Raji (cell line): ENCODE results near the gene DPPA3.

ENCODE experiments used
- POLR2A ChIP-seq: IDR thresholded peaks from 2 replicates; pipeline ENCODE4 v1.6.1; 2011; ENCODE audit warnings: low read depth, low read length, control low read depth; ENCODE audit not compliant: insufficient read depth

Gene DPPA3

DNA sequence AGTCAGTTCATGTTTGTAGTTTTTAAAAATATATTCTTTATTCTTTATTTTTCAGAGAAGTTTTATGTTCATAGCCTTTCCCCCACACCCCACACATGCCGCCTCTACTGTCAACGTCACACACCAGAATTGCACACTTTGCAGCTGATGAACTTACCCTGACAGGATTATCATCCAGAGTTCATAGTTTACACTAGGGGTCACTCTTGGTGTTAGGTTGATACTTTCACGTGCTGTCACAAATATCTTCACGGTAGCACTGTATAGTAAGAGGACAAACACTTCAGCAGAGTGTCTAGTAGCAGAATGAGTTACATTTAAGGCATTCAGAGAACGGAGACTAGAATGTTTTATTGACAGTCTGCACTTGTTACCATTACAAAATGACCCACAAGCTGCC, 5.1 kb downstream of the DPPA3 start:
- TF ChIP-seq POLR2A, result no peak

DNA sequence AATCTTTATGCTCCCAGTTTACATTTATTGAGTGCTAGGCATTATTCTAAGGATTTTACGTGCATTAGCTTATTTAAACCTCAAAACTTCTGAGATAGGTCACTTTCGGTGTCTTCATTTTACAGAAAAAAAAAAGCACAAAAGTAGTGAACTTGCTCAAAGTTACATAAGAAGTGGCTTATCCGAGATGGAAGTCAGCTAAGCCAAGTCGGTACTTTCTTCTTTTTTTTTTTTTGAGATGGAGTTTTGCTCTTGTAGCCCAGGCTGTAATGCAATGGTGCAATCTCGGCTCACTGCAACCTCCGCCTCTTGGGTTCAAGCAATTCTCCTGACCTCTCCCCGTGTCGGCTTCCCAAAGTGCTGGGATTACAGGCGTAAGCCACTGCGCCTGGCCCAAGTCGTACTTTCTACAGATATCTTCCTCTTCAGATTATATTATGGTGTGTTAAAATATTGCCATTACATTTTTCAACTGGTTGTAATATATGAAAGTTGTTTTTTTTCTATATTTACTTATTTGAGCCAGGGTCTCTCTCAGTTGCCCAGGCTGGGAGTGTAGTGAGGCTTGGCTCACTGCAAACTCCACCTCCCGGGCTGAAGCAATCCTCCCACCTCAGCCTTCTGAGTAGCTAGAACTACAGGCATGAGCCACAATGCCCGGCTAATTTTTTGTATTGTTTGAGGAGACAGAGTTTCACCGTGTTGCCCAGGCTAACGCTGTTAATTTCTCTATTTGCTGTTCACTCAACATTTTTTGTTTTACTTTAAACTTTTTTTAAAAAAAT, 8.9 kb downstream of the DPPA3 start:
- TF ChIP-seq POLR2A, result no peak

DNA sequence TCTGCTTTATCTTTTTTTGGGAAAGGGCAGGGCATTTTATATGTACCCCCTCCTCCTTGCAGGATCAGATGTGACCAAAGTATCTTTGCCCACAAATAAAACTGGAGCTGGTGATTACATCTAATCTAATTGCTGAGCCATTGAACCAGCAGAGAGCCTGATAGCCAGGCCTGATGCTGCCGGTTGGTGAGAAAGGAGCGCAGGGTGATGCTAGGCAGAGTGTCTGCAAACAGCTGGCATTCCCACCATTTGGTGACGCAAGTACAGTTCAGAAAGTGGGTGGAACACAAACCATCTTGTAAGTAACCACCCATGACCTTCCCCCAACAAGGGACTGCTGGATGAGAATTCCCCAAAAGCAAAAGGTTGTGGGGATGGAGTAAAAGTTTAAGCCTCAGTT, 12.7 kb downstream of the DPPA3 start:
- TF ChIP-seq POLR2A, result no peak

DNA sequence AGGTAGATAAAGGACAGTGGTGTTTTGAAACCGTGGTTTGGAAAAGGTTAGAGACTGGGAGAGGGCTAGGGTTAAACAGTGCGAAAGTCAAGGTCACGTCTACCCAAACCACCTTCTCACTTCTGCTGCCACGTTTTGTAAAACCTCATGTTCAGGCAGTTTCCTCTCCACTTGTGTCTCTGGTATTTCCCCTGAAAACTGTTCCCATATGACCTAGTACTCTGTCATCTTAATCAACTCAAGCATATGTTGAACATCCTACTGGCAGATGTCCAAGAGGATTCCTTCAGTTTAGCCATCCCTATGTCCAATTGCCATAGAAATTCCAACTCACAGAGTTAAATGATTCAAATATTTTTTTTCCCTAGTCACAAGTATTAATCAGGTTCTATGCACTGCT, 18.5 kb downstream of the DPPA3 start:
- TF ChIP-seq POLR2A, result no peak

DNA sequence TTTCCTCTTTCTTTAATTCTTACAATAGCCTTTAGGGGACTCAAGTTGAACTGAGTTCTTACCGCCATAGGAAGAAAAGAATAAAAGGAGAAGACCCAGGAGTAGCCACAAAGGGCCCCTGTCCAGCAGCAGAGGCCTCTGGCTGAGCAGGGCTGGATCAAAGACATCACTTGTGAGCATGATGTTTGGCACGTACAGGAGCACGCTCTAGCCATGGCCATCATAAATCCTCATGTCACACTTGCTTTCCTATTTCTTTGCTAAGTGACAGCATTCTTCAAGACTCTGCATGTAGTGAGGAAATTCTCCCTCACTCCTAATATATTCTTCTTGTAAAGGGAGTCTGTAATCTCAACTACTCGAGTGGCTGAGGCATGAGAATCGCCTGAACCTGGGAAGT, 20.3 kb downstream of the DPPA3 start:
- no peak for TF ChIP-seq POLR2A

DNA sequence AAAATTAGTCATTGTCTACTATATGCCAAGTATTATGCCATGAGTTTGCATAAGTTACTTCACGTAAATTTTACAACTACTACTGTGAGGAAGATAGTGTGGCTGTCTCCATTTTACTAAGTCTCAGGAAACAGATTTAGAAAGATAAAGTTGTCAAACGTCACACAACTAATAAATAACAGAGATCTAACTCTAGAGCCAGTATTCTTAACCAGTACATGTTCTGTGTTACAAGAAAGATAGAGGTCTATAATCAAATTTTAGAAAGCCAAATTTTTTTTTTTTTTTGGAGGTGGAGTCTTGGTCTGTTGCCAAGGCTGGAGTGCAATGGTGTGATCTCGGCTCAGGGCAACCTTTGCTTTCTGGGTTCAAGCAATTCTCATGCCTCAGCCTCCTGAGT, 21.8 kb downstream of the DPPA3 start:
- TF ChIP-seq POLR2A, result no peak

DNA sequence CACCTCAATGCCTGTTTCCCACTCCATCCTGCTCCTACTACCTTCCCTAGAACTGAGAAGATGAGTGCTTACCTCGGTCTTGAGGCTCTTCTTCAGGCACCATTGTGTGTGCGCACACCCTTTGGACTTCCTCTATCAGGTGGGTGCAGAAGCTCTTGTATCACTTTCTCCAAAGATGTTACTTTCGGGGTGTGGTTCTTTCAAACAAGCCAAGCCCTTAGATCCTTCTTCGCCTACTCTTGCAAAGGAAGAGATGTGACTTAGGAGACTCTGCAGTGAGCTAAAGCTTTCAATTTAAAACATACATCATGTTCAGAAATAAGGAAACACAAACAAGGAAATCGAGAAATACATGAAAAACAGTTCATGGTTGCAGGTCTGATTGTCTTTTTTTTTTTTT, 36.0 kb downstream of the DPPA3 start, which contains the start of gene CLEC4C:
Gene CLEC4C, minus strand, starts transcription at position 130 of the 400 bp plus-strand sequence. Its CDS starts 27 bp downstream, at position 103.
- TF ChIP-seq POLR2A, result no peak

DNA sequence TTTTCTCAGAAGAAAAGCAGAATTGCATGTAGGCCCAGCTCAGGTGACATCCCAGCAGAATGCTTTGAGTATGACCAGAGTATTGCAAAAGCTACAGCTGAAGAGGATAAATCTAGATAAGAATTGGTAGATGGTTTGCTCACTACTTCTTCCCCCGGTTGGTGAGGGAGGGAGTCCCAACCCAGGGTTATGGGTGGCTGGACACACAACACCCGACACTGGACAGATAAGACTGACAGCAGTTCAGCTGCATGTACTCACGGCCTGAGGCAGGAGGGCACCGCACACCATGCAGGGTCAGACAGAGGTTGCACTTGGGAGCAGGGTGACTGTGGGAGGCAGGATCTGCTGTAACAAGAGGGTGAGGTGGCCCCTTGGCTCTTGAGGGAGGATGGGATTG, 37.6 kb downstream of the DPPA3 start:
- TF ChIP-seq POLR2A, result no peak

DNA sequence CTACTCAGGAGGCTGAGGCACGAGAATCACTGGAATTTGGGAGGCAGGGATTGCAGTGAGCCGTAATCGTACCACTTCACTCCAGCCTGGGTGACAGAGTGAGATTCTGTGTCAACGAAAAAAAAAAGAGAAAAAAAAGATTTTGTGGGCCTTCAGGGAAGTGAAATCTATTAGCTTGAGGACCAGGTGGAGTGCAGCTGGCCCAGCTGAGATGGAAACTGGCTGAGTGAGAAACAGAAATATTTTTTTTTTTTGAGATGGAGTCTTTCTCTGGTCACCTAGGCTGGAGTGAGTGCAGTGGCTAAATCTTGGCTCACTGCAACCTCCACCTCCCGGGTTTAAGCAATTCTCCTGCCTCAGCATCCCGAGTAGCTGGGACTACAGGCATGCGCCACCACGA, 38.2 kb downstream of the DPPA3 start:
- no peak for TF ChIP-seq POLR2A

DNA sequence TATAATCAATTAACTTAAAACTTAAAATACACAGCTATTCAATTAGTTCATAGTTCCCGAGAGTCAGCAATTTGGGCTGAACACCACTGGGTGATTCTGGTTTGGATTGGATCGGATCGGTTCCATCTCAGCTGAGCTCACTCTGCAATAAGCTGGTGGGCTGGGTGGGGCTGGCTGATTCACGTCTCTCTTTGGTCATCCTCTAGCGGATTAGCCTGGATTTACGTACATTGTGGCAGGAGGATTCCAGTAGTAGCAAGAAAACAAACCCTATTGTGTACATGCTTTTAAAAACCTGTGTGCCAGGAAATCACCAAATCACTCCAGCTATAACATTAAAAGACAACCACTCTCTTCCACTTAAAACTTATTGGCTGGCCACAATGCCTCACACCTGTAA, 39.1 kb downstream of the DPPA3 start:
- no peak for TF ChIP-seq POLR2A

DNA sequence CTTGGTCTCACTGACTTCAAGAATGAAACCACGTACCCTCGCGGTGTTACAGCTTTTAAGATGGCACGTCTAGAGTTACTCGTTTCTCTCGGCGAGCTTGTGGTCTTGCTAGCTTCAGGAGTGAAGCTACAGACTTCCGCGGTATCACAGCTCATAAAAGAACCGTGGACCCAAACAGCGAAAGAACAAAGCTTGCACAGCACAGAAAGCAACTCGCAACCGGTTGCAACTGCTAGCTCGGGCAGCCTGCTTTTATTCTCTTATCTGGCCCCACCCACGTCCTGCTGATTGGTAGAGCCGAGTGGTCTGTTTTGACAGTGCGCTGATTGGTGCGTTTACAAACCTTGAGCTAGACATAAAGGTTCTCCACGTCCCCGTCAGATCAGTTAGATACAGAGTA, 40.2 kb downstream of the DPPA3 start:
- TF ChIP-seq POLR2A, result no peak

DNA sequence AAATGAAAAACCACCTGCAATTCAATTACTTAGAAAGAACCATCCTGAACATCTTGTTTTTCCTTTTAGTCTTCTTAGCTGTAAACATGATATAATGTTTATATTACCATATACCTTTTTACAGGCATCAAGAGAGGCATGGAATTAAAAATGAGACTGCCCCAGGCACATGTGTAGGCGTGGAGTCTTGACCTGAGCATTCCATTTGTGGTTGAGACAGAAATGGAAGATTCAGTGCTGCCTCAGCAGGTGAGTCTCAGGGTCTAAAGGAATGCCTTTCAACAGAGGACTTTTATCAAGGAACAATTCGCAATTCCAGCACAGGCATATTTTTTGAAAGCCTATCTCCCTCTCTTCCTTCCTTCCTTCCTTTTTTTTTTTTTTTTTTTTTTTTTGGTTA, 45.8 kb downstream of the DPPA3 start:
- TF ChIP-seq POLR2A, result no peak

DNA sequence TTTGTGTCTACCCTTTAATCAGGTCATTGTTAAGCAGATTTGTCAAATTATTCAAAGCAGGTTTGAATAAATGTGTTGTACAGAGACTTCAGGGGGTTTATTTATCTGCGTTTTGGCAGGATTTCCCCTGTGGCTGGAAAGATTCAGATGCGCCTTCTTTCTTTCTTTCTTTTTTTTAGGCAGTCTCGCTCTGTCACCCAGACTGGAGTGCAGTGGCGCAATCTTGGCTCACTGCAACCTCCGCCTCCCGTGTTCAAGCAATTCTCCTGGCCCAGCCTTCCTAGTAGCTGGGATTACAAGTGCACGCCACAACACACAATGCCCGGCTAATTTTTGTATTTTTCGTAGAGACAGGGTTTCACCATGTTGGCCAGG, 47.5 kb downstream of the DPPA3 start:
- no peak for TF ChIP-seq POLR2A
